Measurements from ENCODE around the gene ARMH2.

DNA sequence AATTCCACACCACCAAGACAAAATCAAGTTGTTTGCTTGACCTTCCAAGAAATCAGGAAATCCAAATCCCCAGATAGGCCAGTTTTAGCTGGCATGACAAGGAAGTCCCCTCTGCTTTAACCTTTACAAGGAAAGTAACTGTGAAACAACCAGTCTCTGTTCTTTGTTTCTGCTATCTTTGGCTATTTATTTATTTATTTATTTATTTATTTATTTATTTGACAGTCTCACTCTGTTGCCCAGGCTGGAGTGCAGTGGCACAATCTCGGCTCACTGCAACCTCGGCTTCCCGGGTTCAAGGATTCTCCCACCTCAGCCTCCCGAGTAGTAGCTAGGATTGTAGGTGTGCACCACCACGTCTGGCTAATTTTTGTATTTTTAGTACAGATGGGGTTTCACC lies 38.5 kb downstream of the ARMH2 start:
- TF ChIP-seq, protein P1, sequence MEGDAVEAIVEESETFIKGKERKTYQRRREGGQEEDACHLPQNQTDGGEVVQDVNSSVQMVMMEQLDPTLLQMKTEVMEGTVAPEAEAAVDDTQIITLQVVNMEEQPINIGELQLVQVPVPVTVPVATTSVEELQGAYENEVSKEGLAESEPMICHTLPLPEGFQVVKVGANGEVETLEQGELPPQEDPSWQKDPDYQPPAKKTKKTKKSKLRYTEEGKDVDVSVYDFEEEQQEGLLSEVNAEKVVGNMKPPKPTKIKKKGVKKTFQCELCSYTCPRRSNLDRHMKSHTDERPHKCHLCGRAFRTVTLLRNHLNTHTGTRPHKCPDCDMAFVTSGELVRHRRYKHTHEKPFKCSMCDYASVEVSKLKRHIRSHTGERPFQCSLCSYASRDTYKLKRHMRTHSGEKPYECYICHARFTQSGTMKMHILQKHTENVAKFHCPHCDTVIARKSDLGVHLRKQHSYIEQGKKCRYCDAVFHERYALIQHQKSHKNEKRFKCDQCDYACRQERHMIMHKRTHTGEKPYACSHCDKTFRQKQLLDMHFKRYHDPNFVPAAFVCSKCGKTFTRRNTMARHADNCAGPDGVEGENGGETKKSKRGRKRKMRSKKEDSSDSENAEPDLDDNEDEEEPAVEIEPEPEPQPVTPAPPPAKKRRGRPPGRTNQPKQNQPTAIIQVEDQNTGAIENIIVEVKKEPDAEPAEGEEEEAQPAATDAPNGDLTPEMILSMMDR (IDR thresholded peaks at IDR 0.05; ENCODE audit: insufficient read depth, low read depth, low read length) = no peak
- TF ChIP-seq EZH2 (IDR thresholded peaks at IDR 0.05; ENCODE audit: insufficient read depth, low read length) = no peak
